Loucy (cell line): Measurements from ENCODE around the gene SLC16A10.

ENCODE experiments used
- EZH2phosphoT487 ChIP-seq: fragments of 200-600 bp; IDR thresholded peaks from 2 replicates; pipeline ENCODE4 v1.6.1; 2018; ENCODE audit warnings: antibody characterized with exemption, mild to moderate bottlenecking, moderate library complexity, borderline replicate concordance
- TF ChIP-seq, protein P1 (sequence below): fragments of 200-600 bp; sonication (generic); conservative IDR thresholded peaks from 2 replicates; pipeline ENCODE4 v1.5.1; 2014; ENCODE audit warnings: mild to moderate bottlenecking, antibody characterized with exemption, low read length

DNA sequence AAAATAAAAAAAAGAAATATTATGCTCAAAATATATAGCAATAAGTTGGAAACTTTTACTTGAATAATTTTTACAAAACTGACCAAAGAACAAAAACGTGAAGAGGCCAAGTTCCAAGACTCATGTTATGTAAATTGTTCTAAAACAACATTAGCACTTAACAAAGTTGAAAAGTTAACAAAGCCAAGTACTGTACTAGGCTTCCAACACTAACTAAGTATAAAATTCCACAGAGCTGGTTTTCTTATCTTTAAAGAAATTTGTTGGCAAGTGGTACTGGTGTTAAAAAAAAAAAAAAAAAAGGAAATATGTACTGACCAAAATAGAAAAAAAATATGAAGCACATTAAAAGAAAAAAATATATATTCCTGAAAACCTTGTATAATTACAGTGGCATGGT, 127.8 kb downstream of the SLC16A10 start:
- TF ChIP-seq, protein P1, sequence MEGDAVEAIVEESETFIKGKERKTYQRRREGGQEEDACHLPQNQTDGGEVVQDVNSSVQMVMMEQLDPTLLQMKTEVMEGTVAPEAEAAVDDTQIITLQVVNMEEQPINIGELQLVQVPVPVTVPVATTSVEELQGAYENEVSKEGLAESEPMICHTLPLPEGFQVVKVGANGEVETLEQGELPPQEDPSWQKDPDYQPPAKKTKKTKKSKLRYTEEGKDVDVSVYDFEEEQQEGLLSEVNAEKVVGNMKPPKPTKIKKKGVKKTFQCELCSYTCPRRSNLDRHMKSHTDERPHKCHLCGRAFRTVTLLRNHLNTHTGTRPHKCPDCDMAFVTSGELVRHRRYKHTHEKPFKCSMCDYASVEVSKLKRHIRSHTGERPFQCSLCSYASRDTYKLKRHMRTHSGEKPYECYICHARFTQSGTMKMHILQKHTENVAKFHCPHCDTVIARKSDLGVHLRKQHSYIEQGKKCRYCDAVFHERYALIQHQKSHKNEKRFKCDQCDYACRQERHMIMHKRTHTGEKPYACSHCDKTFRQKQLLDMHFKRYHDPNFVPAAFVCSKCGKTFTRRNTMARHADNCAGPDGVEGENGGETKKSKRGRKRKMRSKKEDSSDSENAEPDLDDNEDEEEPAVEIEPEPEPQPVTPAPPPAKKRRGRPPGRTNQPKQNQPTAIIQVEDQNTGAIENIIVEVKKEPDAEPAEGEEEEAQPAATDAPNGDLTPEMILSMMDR: no peak
- no peak for TF ChIP-seq EZH2phosphoT487
